K562 (cell line): ENCODE measurements around the gene ELMOD2.

Experiments
- CREB3 ChIP-seq: fragments of 450-650 bp; conservative IDR thresholded peaks from 2 replicates; pipeline ENCODE4 v1.6.1; 2016; ENCODE audit warnings: missing genetic modification characterization, low read depth, mild to moderate bottlenecking, missing compliant biosample characterization, moderate library complexity
- NCOR1 ChIP-seq: fragments of 450-650 bp; IDR thresholded peaks from 2 replicates; pipeline ENCODE4 v1.6.1; 2016; ENCODE audit warnings: mild to moderate bottlenecking, moderate library complexity
- POLR2AphosphoS5 ChIP-seq: IDR thresholded peaks from 2 replicates; pipeline ENCODE4 v1.6.1; 2011; ENCODE audit warnings: mild to moderate bottlenecking, low read depth, low read length, moderate library complexity; ENCODE audit not compliant: control insufficient read depth, insufficient read depth
- ZBTB11 ChIP-seq, 3 experiments: fragments of 200-800 bp in 1 of 3; fragments of 250-450 bp in 1 of 3; fragments of 450-650 bp in 1 of 3; sonication (Bioruptor Pico) in 1 of 3; sonication (Bioruptor generic) in 1 of 3; formaldehyde crosslinking in 1 of 3; IDR thresholded peaks; 2 replicates each; pipeline versions ENCODE4 v1.6.1 to v1.8.0; 2016 to 2022; ENCODE audit warnings: mild to moderate bottlenecking in 2 of 3, missing genetic modification characterization in 2 of 3, missing compliant biosample characterization in 1 of 3, moderate library complexity in 1 of 3

- no peak for TF ChIP-seq CREB3 (tag)
- no peak for TF ChIP-seq ZBTB11 (CRISPR knock-in tag; IDR thresholded peaks at IDR 0.05)
- no peak for TF ChIP-seq NCOR1
- no peak for TF ChIP-seq POLR2AphosphoS5
These were observed 78.7 kb downstream of the ELMOD2 start for GRCh38 chr4:140602714-140603113.
